Heart left ventricle (tissue), 16 donors: Measurements from ENCODE around the gene TMEM272. TPM values are rescaled to one million over a fixed set of nuclear protein-coding genes. Genes with fewer than 3 reads are reported as not detected.

ENCODE experiments used
- ATAC-seq, 4 donors: fragments of 200-7000 bp; cut with Tn5 transposase; one replicate each; pipeline ENCODE4 v1.9.1; 2020 to 2022; ENCODE audit warnings: moderate library complexity in 4 of 4, mild to moderate bottlenecking in 3 of 4, moderate number of reproducible peaks in 1 of 4
- DNase-seq, 5 donors: peaks; one replicate each; pipeline ENCODE4 v3.0.0-alpha.2; 2020
- H3K27ac ChIP-seq, 12 donors: fragments of 200-600 bp; sonication (generic) in 4 of 12; one replicate each; pipeline versions ENCODE4 v1.5.0 to v1.8.0; 2016 to 2022; ENCODE audit warnings: mild to moderate bottlenecking in 2 of 12
- H3K27me3 ChIP-seq, 9 donors: fragments of 200-600 bp; sonication (generic) in 2 of 9; one replicate each; pipeline versions ENCODE4 v1.5.1 to v1.8.0; 2016 to 2022; ENCODE audit warnings: mild to moderate bottlenecking in 3 of 9
- H3K36me3 ChIP-seq, 9 donors: fragments of 200-600 bp; sonication (generic) in 2 of 9; one replicate each; pipeline versions ENCODE4 v1.5.0 to v1.8.0; 2018 to 2022; ENCODE audit warnings: mild to moderate bottlenecking in 2 of 9
- H3K4me1 ChIP-seq, 12 donors: fragments of 200-600 bp; sonication (generic) in 4 of 12; one replicate each; pipeline versions ENCODE4 v1.5.0 to v1.8.0; 2016 to 2022; ENCODE audit warnings: mild to moderate bottlenecking in 3 of 12
- H3K4me3 ChIP-seq, 12 donors: fragments of 200-600 bp; sonication (generic) in 4 of 12; one replicate each; pipeline versions ENCODE4 v1.5.0 to v1.8.0; 2017 to 2022; ENCODE audit warnings: mild to moderate bottlenecking in 9 of 12, moderate library complexity in 4 of 12
- H3K9me3 ChIP-seq, 12 donors: fragments of 200-600 bp; sonication (generic) in 4 of 12; one replicate each; pipeline versions ENCODE4 v1.5.0 to v1.8.0; 2016 to 2022; ENCODE audit warnings: mild to moderate bottlenecking in 1 of 12
- CTCF ChIP-seq, 12 donors: fragments of 200-600 bp; sonication (generic) in 4 of 12; IDR thresholded peaks; one replicate each; pipeline versions ENCODE4 v1.5.0 to v1.8.0; 2018 to 2022; ENCODE audit warnings: antibody characterized with exemption in 12 of 12, mild to moderate bottlenecking in 5 of 12
- POLR2A ChIP-seq, 2 donors: fragments of 450-650 bp; IDR thresholded peaks; one replicate each; pipeline ENCODE4 v1.6.1; 2017; ENCODE audit warnings: antibody characterized with exemption in 2 of 2, mild to moderate bottlenecking in 2 of 2, moderate library complexity in 2 of 2
- WGBS, 4 donors: extraction: QIAGEN DNeasy Blood & Tissue Kit in 2 of 4; methylation state at CpG; one replicate each; pipeline versions ENCODE4 v1.1.5 to v1.1.7; 2013 to 2018; 5-methylcytosine and 5-hydroxymethylcytosine counted together
- intact Hi-C, 10 donors: fragments of 100-400 bp; cut with DNase I; formaldehyde crosslinking; loops; one replicate each; pipeline versions ENCODE4 v1.11.1 to v1.14.2; 2022
- polyA plus RNA-seq, 2 donors: library from polyadenylated mRNA; stranded (reverse); fragments of 200-250 nt; gene quantifications; one replicate each; pipeline ENCODE4 v1.2.3, GENCODE V29; 2013
- total RNA-seq, 9 donors: library from RNA; depleted of rRNA in 2 of 9; stranded (reverse); fragments of >200 nt in 2 of 9; fragmentation: NEBNext Ultra II Directional in 3 of 9; extraction: Animal tissue kit (Norgen Biotek cat#: 25700) in 3 of 9; gene quantifications; one replicate each; pipeline versions ENCODE4 v1.1.0 to v1.2.4, GENCODE V29; 2016 to 2023
- donor health status: ischemic (EF 13 %, LVEDD 7.1; RV severe dilation, severe dysfunction).
- donor health status: healthy with polysubstance abuse.
- donor health status: DM: no; HTN: yes; CAD: no.
- donor health status: DM: no; HTN: no; CAD: no.
- donor health status: ischemic (EF 25% LVEDD 6.9; RV normal size, moderate dysfunction).
- donor health status: ischemic (EF 25% LVEDD 5.7; RV mildly dilated, moderate dysfunction).
- donor health status: healthy.
- donor health status: DM: yes; HTN: yes; CAD: no.
- donor health status: ischemic (EF 35%, LVEDD 5.7; RV mildly dilated, moderate dysfunction).
- donor health status: nonischemic (EF 11% LVEDD 7.7; RV severe dilation, severe dysfunction).
- donor health status: DM: yes; HTN: yes; CAD: no.
- donor health status: PGD.
- donor health status: ischemic (EF 29% LVEDD 5.4; RV normal size, mild dysfunction).
- donor health status: nonischemic (EF 23%, LVEDD 6.1; RV moderate dilation, normal function).

Gene TMEM272
- total and polyA plus RNA-seq, 11 donors, result 0.14 to 1.6 (median 0.33) TPM; not detected in 1

GRCh38 chr13:51885651-51886050 is 40.7 kb upstream of the TMEM272 start:
- WGBS, 4 donors, result 84 to 93% (median 89%) methylated on average over 2 of the region's 2 CpGs
- intact Hi-C loops, result no loop called here
- TF ChIP-seq POLR2A (IDR thresholded peaks at IDR 0.05) (no peak), CTCF (IDR thresholded peaks at IDR 0.05) (no peak)

DNA sequence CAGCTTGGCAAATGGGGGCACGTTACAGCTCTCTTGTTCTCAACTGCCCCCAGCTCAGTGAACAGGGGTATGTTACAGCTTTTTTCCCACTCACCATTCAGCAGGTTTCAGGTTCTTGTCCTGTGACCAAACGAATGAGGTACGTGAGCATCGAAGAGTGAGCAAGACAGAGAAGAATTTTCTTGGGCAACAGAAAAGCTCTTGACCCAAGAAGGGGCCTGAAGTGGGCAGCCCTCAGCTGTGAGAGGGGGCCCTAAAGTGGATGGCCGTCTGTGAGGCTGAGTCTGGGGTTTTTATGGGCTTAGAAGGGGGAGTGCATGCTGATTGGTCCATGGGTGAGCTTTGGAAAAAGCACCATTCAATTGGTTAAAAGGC is 38.2 kb upstream of the TMEM272 start:
- no peaks in the 10 kb centered on the region for H3K36me3 ChIP-seq
- no peak for ATAC-seq
- H3K9me3 ChIP-seq, result peaks cover 0 to 6% (median 0%) of the 10 kb centered on the region in 12 donors
- H3K4me1 ChIP-seq, result no peaks in the 10 kb centered on the region
- 74 to 75% (median 74%) methylated on average over 5 of the region's 5 CpGs for WGBS, 4 donors
- no peak for DNase-seq
- no peaks in the 10 kb centered on the region for H3K27me3 ChIP-seq
- no peak overlapping the region for H3K4me3 ChIP-seq
- intact Hi-C loops, result no loop called here
- TF ChIP-seq CTCF (IDR thresholded peaks at IDR 0.05), result no peak
- TF ChIP-seq POLR2A (IDR thresholded peaks at IDR 0.05), result no peak
- no peak overlapping the region for H3K27ac ChIP-seq

More at GRCh38 chr13:51885651-51886050, 40.7 kb upstream of the TMEM272 start:
- Histone ChIP-seq H3K27me3 (no peaks in the 10 kb centered on the region), H3K9me3 (peaks cover 0 to 6% (median 0%) of the 10 kb centered on the region in 12 donors), H3K27ac (no peak overlapping the region), H3K4me1 (no peaks in the 10 kb centered on the region), H3K36me3 (no peaks in the 10 kb centered on the region), H3K4me3 (no peak overlapping the region)
- ATAC-seq, result no peak
- DNase-seq, result no peak

DNA sequence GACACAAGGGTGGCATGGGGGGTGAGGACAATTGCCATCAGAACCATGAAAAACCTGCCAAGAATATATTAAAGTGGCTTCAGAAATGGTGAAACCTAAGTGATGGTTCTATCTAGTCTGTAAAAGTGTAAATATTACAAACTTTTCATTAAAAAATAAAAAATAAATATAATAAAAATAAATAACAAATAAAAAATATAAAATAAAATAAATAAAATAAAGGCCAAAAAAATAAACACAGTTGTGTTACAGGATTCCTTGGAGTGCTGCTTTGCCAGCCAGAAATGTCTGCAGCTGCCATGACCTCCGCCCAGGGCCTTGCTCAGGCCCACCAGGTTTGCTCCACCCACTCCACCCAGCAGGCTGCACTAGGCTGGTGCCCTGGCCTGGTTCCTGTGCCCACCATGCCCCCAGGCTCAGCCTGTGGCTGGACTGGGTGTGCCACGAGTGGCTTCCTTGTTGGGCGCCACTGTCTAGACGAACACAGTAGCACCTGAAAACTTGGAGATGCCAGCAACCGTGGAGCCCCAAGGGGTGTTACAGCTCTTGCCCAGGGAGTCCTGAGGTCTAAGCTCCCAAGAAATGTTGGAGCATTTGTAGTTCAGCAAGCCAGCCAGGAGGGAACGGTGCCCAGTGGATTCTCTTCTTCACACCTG is 37.7 kb upstream of the TMEM272 start:
- ATAC-seq (no peak), DNase-seq (no peak)
- Histone ChIP-seq H3K9me3 (peaks cover 0 to 6% (median 0%) of the 10 kb centered on the region in 12 donors), H3K27ac (no peak overlapping the region), H3K4me1 (no peaks in the 10 kb centered on the region), H3K4me3 (no peak overlapping the region), H3K27me3 (no peaks in the 10 kb centered on the region), H3K36me3 (no peaks in the 10 kb centered on the region)
- intact Hi-C loops, result no loop called here
- TF ChIP-seq POLR2A (IDR thresholded peaks at IDR 0.05) (no peak), CTCF (IDR thresholded peaks at IDR 0.05) (no peak)
- WGBS, 4 donors, result 90 to 98% (median 97%) methylated on average over 6 of the region's 6 CpGs

GRCh38 chr13:51881296-51881695 is 36.3 kb upstream of the TMEM272 start:
- intact Hi-C loops, result no loop called here
- 88 to 93% (median 90%) methylated on average over 1 of the region's 1 CpG for WGBS, 4 donors
- Histone ChIP-seq H3K27me3 (no peaks in the 10 kb centered on the region), H3K9me3 (peaks cover 0 to 6% (median 0%) of the 10 kb centered on the region in 12 donors), H3K36me3 (no peaks in the 10 kb centered on the region), H3K4me3 (no peak overlapping the region), H3K4me1 (no peaks in the 10 kb centered on the region), H3K27ac (no peak overlapping the region)
- no peak for TF ChIP-seq CTCF (IDR thresholded peaks at IDR 0.05)
- no peak for TF ChIP-seq POLR2A (IDR thresholded peaks at IDR 0.05)
- no peak for DNase-seq
- no peak for ATAC-seq
